HG03060 (cell line): ENCODE results near the gene VAT1L.
"Not testable (repeated sequence)": the region's sequence is repeated elsewhere in the genome, so short reads cannot be mapped to it uniquely, and the experiment has no call there.

Experiments
- ATAC-seq: cut with Tn5 transposase; IDR thresholded peaks from one replicate; pipeline ENCODE4 v1.9.1; 2021; ENCODE audit warnings: low read depth, moderate number of reproducible peaks; ENCODE audit not compliant: unreplicated experiment

The VAT1L gene

DNA sequence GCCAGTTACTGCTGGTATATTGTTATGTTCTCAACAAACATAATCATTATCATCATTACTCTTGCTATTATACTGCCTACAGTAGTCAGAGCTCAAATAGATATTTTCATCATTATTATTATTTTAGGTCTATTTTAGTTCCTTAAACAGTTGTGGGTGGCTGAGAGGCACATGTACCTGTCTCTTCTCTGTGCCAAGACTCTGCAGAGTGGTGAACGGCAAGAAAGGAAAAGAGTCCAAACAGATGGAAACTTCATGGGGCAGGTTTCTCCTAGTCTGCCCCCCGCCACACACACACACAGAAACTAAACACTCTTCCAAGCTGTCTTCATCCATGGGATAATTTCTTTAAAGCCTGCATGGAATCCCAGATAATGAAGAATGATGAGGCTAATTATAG lies 156.3 kb downstream of the VAT1L start:
- ATAC-seq: no peak

DNA sequence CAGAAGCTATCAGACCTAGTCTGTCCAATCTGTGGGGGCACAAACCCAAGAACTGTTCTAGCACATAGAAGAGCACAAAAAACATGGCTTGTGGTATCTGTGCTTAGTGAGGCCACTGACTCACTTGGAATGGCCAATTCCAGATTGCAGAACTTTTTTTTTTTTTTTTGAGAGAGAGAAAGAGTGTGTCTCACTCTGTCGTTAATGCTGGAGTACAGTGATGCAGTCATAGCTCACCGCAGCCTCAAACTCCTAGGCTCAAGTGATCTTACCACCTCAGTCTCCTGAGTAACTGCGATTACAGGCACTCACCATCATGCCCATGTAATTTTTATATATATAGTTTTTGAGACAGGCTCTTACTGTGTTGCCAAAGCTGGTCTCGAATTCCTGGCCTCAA lies 156.8 kb downstream of the VAT1L start:
- no peak for ATAC-seq

DNA sequence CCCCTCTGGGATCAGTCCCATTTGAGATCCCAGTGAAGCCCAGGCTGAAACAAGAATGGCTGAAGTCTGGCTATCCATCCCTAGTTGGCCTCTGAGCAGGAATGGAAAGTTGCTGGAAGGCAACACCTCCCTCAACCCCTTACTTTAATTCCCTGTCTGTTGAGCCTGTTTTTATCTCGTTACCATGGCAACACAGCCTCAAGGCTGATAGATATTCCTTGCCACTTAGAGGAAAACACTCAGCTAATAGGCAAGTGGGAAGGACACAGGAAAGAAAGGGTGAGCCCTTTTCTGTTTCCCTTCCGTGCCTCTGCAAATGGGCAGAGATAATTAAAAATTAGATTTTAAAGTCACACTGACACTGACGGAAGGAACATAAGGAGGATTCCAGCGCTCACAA lies 158.5 kb downstream of the VAT1L start:
- ATAC-seq: no peak

DNA sequence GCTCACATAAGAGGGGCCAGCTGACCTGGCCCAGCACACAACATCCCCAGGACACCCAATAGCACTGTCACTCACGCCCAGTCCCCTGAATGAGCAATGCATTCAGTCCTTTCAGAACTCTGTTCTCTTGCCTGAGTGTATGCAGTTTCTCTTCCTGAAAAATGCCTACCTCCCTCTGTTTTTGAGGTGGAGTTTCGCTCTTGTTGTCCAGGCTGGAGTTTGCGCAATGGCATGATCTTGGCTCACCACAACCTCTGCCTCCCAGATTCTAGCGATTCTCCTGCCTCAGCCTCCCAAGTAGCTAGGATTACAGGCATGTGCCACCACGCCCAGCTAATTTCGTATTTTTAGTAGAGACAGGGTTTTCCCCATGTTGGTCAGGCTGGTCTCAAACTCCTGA lies 159.2 kb downstream of the VAT1L start:
- not testable (repeated sequence) for ATAC-seq

DNA sequence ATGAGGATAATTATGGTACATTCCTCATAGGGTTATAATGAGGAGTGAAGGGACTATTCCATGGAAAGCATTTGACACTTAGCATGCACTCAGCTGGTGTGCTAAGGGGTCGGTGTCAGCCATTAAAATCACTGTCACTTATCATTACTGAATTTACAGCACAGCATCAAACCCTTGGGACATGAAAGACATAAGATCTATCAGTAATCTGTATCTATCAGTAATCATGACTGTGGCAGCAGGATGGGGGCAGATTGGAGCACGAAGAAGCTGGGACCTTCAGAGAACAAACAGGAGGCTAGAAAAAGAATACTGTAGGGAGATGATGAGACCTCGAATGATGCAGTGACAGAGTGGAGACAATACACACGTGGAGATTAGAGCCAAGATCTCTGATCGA lies 160.5 kb downstream of the VAT1L start:
- ATAC-seq: no peak

DNA sequence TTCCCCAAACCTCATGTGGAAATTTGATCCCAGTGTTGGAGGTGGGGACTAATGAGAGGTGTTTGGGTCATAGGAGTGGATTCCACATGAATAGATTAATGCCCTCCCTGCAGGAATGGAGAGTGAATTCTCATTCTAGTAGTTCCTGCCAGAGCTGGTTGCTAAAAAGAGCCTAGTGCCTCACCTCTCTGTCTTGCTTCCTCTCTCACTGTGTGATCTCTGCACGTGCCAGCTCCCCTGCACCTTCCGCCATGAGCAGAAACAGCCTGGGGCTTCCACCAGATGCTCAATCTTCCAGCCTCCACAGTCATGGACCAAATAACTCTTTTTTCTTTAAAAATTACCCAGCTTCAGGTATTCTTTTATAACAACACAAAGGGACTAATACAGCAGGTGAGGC lies 161.1 kb downstream of the VAT1L start:
- ATAC-seq: no peak

DNA sequence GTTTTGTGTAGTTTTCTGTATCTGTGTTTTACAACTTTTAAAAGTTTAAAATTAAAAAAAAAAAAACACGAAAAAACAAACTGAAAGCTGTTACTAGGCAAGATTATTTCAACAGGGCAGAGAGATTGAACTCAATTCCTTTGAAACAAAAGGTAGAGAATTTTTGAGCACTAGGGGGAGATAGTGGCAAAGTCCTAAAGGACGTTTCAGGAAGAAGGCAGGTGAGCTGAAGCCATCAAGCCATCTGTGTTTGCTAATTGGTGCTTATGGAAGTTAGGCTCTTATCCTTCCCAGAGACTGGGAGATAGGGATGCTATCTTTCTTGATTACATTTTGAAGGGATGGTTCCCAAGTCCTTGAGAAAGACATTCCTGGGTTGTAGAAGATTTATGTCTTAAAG lies 163.4 kb downstream of the VAT1L start:
- peak; percentile 28 for ATAC-seq

DNA sequence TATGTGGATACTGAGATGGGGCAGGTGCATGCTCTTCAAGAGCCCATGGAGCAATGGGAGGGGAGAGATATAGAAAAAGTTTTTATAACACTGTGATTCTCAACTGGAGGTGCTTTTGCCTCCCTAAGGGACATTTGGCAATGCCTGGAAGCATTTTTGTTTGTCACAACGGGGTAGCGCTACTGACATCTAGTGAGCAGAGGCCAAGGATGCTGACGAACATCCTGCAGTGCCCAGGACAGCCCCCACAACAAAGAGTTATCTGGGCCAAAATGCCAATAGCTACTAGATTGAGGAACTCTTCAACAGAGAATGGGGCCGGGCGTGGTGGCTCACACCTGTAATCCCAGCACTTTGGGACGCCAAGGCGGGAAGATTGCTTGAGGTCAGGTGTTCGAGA lies 166.8 kb downstream of the VAT1L start:
- no peak for ATAC-seq

DNA sequence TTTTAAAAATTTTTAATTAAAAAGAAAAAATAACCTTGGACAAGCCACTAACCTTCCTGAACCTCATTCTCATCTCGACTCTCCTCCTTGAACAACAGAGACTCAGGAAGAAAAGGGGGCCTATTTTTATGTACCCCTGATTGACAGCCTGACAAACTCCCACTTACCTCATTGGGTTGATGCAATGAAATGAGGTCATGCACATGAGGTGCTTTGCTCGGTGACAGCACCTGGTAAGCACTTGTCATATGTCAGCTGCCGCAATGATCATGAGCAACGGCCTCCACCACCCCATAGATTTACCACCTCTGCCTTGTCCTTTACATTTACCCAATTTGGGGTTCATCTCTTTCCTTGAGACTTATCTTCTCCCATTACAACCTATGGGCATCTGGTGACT lies 167.9 kb downstream of the VAT1L start:
- no peak for ATAC-seq

DNA sequence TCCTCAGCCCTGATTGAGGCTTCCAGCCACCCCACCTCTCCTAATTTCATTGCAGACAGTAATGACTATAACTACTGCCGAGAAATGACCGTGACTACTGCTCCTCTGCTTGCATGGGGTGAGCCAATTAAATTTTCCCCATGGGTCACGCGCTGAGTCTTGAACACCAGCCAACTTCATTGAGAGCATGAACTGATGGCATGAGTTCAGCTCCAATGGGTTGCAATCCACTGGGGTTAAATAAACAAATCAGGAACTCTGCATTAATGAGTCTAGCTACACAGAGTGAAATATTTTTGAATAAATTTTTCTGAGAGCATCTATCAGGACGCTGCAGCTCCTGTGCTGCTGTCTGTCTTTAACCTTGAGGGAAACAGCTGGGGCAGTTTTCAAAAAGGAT lies 172.4 kb downstream of the VAT1L start:
- ATAC-seq: no peak

DNA sequence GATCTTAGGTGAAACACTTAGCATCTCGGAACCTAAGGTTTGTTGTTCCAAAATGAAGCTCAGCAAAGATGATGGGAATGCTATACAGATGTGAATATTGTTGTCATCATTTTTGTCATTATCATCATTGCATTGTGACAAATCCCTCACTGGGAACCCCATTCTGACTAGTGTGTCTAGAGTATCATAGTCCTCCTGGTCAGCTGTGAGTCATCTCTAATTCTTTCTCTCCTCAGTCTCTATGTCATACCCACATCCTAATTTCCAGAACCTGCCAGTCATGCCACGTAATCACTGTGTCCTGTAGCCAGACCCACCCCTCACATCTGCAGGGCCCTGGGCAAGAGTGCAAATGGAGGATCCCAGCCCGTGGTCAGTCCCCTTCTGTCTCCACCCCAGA lies 173.4 kb downstream of the VAT1L start:
- ATAC-seq: no peak

DNA sequence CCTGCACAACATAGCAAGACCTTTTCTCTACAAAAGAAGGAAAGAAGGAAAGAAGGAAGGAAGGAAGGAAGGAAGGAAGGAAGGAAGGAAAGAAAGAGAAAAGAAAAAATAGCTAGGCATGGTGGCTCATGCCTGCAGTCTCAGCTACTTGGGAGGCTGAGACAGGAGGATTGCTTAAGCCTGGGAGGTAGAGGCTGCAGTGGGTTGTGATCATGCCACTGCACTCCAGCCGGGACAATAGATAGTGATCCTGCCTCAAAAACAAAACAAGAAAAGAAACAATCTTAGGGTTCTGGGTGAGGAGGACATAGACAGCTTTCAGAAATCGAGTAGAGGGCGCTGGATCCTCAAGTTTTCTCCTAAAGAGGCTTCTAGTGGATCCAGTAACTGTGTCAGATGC lies 174.3 kb downstream of the VAT1L start:
- ATAC-seq: no peak

DNA sequence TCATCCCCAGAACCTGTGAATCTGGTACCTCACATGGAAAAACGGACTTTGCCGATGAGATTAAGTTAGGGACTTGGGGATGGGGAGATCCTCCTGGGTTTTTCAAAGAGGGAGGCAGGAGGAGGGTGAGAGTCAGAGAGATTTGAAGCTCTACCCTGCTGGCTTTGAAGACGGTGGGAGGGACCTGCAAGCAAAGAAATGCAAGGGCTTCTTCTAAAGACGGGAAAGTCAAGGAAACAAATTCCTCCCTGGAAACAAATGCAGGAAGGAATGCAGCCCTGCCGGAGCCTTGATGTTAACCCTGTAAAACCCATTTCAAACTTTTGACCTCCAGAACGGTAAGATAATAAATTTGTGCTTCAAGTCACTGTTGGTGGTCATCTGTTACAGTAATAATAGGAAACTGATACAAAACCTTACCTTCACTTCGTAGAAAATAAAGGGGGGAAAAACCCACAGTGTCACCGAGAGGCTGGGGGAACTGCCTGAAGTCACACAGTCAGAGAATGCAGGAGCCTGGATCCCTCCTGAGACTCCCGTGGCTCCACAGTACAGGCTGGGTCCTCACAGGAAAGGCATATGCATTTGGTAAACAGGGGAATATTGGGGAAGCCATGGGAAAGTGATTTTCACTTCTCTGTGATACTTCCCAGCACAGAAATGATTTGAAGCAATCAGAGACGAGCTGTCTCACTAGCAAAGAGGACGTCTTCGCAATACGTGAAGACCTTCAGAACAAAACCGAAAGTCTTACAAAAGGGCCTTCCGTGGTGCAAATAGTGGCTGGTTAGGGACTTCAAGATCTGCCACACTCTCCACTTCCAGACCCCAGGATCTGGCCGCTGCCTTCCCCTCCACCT lies 175.1 kb downstream of the VAT1L start:
- peak; percentile 66 for ATAC-seq

DNA sequence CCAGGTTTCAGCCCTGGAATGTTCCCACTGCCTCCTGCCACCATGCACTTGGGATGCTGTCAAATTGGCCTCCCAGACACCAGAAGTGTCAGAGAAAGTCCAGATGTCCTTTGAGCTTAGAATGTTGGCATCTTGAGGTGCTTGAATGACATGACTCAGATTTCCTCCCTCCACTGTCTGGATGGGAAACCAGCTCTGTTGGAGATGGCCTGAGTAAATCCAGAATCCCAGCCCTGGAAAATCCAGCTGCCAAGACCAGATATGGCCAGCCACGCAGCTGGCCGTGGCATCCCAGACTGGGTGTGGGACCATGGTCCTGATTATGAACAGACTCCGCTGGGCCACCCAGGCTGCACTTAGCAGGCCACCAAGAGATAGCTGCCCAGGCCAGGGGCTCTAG lies 177.0 kb downstream of the VAT1L start:
- ATAC-seq: no peak

DNA sequence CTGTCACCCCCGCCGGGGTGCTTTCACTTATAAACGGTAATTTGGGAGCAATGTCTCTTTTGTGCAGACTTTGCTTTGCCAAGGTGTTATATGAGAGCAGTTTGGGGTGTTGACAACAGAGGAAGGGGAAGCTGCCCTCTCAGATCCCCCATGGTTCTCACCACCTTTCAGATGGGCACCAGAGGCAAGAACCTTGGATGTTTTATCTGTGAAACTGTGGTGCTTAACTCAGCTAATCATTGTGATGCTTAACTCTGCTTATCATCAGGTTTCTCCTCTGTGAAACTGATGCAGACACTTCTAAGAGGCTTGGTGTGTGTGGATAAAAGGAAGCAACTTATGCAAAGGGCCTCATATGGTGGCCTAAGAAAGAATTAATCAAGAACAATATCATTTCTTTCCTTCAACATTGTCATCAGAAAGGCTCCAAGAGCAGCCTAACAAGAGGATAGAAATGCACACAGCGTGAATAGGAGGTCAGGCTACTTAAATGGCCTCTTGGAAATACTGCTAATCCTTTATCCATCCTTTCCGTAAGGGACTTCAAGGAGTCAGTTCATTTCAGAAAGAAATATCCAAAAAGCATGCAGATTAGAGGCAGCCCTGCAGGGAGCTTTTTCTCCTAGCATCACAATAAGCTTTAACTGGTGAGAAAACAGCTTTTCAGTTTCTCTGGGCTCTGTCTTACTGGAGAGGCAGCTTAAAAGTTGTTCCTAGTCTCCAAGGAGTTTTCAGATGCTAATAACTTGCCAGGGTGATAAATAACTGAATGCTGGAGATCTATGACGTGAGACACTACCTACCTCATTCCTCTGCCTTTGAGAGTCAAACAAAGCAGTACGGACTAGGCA lies 178.9 kb downstream of the VAT1L start:
- no peak for ATAC-seq

DNA sequence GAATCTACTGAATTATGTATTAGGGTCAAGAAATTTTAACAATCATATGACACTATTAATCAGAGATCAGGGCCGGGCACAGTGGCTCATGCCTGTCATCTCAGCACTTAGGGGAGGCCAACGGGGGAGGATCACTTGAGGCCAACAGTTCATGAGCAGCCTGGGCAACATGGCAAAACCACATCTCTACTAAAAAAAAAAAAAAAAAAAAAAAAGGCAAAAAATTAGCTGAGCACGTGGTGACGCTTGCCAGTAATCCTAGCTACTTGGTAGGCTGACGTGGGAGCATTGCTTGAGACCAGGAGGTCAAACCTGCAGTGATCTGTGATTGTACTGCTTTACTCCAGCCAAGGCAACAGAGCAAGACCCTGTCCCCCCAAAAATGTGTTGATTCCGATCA lies 181.5 kb downstream of the VAT1L start:
- no peak for ATAC-seq

DNA sequence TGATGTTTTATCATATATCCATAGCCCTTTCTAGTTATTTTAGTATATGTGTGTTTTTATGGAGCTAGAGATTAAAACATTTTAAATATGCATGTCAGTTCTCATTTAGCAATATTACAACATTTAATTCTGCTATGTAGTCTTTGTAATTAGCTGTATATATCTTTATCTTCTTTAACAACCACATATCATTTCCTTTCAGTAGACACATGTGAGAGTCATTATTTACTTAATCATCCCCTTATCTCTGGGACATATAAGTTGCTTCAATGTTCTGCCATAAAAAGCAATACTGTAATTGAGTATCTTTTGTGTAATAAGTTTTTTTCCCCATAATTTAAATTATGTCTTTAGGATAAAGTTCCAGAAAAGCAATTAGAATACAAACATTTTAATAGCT lies 182.0 kb downstream of the VAT1L start:
- no peak for ATAC-seq

DNA sequence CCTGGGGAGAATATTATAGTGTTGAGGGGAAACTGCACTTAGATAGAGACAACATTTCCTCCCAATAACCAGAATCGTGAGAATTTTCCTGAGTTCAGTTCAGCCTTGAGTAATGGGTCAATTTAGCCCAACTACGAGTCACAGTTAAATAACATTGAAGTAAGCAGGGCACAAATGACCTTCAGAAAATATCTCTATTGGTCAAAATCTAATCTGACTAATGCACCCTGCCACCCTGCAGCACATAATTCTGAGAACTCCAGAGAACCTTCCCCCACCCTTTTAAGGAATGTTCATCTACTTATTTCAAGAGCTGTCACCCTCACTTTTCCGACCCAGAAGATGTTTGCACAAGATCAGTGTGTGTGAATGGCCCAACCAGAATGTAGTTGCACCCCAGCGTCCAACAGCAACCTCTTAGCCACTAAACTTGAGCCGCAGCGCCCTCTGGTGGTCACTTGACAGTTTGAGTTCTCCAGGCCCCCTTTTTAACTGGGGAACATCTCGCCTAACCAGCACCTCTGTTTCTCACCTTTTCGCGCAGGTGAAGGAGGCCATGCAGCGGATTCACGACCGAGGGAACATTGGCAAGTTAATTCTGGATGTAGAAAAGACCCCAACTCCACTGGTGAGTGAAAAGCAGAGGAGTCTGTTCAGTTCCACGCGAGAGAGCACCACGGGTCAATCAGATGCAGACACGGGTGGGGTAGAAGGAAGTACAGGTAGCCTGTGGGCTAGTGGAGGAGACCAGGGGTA lies 183.1 kb downstream of the VAT1L start:
- no peak for ATAC-seq

DNA sequence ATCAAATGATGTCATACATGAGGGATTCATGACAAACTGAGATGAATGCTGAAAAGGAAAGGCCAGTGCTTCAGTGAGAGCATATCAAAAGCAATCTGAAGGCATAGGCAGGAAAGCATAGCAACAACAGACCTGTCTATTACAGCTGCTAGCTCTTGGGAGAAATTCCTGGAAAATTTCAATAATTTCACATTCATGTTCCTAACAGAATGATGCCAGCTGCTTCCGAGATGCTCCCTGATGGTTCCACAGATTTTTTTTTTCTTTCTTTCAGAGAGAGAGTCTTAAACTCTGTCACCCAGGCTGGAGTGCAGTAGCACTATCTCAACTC lies 183.7 kb downstream of the VAT1L start:
- no peak for ATAC-seq

DNA sequence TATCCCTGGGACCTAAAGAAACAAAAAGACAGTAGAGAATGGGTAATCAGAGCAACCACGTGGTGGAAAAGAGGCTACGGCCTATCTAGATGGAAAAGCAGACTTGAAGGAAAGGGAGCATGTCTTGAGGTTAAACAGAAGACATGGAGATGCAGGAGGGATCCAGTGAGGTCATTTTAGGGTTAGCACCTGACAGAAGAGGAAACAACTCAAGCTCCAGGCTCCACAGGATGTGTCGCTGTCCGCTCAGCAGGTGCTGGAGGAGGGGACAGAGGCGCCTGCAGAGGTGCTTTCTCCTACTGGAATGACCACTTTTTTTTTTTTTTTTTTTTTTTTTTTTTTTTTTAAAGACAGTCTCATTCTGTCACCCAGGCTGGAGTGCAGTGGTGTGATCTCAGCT lies 186.5 kb downstream of the VAT1L start:
- ATAC-seq: no peak

DNA sequence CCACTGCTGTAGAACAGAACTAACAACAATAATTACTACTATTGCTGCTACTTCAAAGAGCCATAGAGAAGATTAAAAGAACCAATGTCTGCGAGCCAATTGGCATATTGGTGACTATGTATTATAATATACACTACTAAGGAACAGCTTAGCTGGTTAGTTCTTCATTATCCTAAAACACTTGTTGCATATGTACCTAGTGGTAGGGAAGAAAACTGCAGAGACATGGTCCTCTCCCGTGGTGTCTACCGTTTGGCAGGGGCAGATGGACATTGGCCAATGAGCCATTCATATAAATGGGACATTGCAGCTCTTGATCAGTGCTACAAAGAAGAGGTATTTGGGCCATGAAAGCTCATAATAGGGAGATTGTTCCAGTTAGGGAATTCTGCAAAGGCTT lies 187.6 kb downstream of the VAT1L start:
- no peak for ATAC-seq
